WTC11 (cell line): Measurements from ENCODE around the gene SKP2.

ENCODE experiments used
- ATF1 ChIP-seq: sonication (generic); formaldehyde crosslinking; IDR thresholded peaks from 2 replicates; pipeline ENCODE4 v1.8.1; 2023; ENCODE audit warnings: mild to moderate bottlenecking, moderate library complexity, missing genetic modification reagents
- ETV6 ChIP-seq: sonication (generic); formaldehyde crosslinking; IDR thresholded peaks from 2 replicates; pipeline ENCODE4 v1.8.1; 2022; ENCODE audit warnings: mild to moderate bottlenecking, missing genetic modification reagents
- FOXP1 ChIP-seq: sonication (generic); formaldehyde crosslinking; IDR thresholded peaks from 2 replicates; pipeline ENCODE4 v1.8.0; 2022; ENCODE audit warnings: missing genetic modification reagents, mild to moderate bottlenecking, moderate library complexity, borderline replicate concordance
- NR3C1 ChIP-seq: sonication (generic); formaldehyde crosslinking; conservative IDR thresholded peaks from 2 replicates; pipeline ENCODE4 v1.8.1; 2023; ENCODE audit warnings: low read depth, mild to moderate bottlenecking, missing genetic modification reagents
- RELA ChIP-seq: sonication (generic); formaldehyde crosslinking; IDR thresholded peaks from 2 replicates; pipeline ENCODE4 v1.8.1; 2022; ENCODE audit warnings: missing genetic modification reagents, mild to moderate bottlenecking, borderline replicate concordance
- ZNF121 ChIP-seq: sonication (generic); formaldehyde crosslinking; IDR thresholded peaks from 2 replicates; pipeline ENCODE4 v1.8.0; 2023; ENCODE audit warnings: missing genetic modification reagents
- ZNF317 ChIP-seq: sonication (generic); formaldehyde crosslinking; IDR thresholded peaks from 2 replicates; pipeline ENCODE4 v1.8.1; 2023; ENCODE audit warnings: low read depth, mild to moderate bottlenecking, moderate library complexity, missing genetic modification reagents, borderline replicate concordance
- TF ChIP-seq, protein P1 (sequence below): fragments of 200-600 bp; IDR thresholded peaks from 2 replicates; pipeline ENCODE4 v1.8.0; 2022; ENCODE audit warnings: antibody characterized with exemption
- TF ChIP-seq, protein P2 (sequence below): sonication (generic); formaldehyde crosslinking; IDR thresholded peaks from 2 replicates; pipeline ENCODE4 v1.8.0; 2022; ENCODE audit warnings: mild to moderate bottlenecking, missing genetic modification reagents
- TF ChIP-seq, protein P3 (sequence below): sonication (generic); formaldehyde crosslinking; conservative IDR thresholded peaks from 2 replicates; pipeline ENCODE4 v1.8.1; 2022; ENCODE audit warnings: mild to moderate bottlenecking, missing genetic modification reagents

DNA sequence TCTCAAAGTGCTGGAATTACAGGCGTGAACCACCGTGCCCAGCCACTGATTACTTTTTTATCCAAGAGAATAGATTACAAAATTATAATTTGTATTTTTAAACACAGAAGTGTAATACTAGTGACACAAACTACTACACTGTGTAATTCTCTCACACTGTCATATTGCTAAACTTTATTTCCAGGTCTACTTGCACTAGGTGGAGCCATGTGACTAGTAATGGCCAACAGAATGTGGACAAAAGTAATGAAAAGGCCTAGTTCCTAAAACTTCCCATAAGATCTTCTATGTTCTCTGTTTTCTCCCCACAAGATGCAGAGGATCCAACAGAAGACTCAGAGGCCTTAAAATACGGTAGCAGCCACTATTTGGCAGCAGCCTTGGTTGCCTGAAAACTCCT is 62.5 kb downstream of the SKP2 start:
- TF ChIP-seq, protein P1, sequence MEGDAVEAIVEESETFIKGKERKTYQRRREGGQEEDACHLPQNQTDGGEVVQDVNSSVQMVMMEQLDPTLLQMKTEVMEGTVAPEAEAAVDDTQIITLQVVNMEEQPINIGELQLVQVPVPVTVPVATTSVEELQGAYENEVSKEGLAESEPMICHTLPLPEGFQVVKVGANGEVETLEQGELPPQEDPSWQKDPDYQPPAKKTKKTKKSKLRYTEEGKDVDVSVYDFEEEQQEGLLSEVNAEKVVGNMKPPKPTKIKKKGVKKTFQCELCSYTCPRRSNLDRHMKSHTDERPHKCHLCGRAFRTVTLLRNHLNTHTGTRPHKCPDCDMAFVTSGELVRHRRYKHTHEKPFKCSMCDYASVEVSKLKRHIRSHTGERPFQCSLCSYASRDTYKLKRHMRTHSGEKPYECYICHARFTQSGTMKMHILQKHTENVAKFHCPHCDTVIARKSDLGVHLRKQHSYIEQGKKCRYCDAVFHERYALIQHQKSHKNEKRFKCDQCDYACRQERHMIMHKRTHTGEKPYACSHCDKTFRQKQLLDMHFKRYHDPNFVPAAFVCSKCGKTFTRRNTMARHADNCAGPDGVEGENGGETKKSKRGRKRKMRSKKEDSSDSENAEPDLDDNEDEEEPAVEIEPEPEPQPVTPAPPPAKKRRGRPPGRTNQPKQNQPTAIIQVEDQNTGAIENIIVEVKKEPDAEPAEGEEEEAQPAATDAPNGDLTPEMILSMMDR: no peak
- no peak for TF ChIP-seq ETV6
- TF ChIP-seq ZNF121 (CRISPR knock-in tag): no peak
- TF ChIP-seq FOXP1 (CRISPR knock-in tag): no peak
- no peak for TF ChIP-seq ZNF317 (CRISPR knock-in tag)
- no peak for TF ChIP-seq ATF1 (CRISPR knock-in tag)
- TF ChIP-seq, protein P2, sequence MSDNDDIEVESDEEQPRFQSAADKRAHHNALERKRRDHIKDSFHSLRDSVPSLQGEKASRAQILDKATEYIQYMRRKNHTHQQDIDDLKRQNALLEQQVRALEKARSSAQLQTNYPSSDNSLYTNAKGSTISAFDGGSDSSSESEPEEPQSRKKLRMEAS (CRISPR knock-in tag): no peak
- TF ChIP-seq NR3C1 (CRISPR knock-in tag): no peak
- TF ChIP-seq, protein P3, sequence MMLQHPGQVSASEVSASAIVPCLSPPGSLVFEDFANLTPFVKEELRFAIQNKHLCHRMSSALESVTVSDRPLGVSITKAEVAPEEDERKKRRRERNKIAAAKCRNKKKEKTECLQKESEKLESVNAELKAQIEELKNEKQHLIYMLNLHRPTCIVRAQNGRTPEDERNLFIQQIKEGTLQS (CRISPR knock-in tag): no peak
- TF ChIP-seq RELA (CRISPR knock-in tag): no peak
